Smooth muscle cell of the coronary artery (primary cell): ENCODE data around the gene RPE65. TPM values are rescaled to one million over a fixed set of nuclear protein-coding genes. Genes with fewer than 3 reads are reported as not detected.

ENCODE experiments used
- total RNA-seq: library from RNA; depleted of rRNA; stranded (reverse); fragments of >200 nt; gene quantifications from 2 replicates; pipeline ENCODE4 v1.2.3, GENCODE V29; 2014; ENCODE audit warnings: low replicate concordance

RPE65 gene
- total RNA-seq = not detected in 2 replicates

DNA sequence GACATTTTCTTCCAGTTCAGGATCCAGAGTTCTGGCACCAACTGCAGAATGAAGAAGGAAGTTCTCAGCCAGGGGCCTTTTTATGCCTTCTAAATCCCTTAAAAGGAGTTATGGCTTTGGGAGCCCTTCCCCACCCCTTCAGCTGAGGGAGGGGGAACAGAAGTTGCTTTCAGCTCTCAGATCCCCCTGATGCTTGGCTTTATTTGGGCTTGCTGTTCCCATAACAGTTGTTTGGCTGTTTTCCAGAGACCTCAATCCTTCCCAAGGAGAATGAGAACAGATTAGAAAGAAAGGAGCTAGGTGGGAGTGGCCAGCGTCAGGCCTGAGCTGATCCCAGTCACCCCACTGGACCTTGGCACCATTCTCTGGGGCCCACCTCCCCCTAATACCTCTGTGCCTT is at the start of gene RPE65:
TSS of gene RPE65 (minus strand) at position 54 of the 400 bp plus-strand sequence. CDS start at position 5, 49 bp downstream.

GRCh38 chr1:68496680-68497357 is 47.1 kb upstream of the RPE65 start, which contains the start of gene DEPDC1:
Gene DEPDC1, minus strand, starts transcription at chr1:68497082. Its CDS starts 83 bp downstream, at chr1:68496999.

Other genes starting within 250 kb of the RPE65 start
- 61.0 and 92.7 TPM in 2 replicates for gene WLS, start 217.4 kb downstream of the RPE65 start, total RNA-seq
- gene DEPDC1, start 47.1 kb upstream of the RPE65 start, total RNA-seq = 0.23 and 5.0 TPM in 2 replicates